GM21786 (cell line): ENCODE measurements around the gene DPEP3.
"Not testable (repeated sequence)": the region's sequence is repeated elsewhere in the genome, so short reads cannot be mapped to it uniquely, and the experiment has no call there.

Experiments used
- ATAC-seq: cut with Tn5 transposase; IDR thresholded peaks from one replicate; pipeline ENCODE4 v1.9.1; 2021; ENCODE audit not compliant: unreplicated experiment

Gene DPEP3

GRCh38 chr16:67994040-67994408 lies 13.7 kb upstream of the DPEP3 start:
- not testable (repeated sequence) for ATAC-seq

DNA sequence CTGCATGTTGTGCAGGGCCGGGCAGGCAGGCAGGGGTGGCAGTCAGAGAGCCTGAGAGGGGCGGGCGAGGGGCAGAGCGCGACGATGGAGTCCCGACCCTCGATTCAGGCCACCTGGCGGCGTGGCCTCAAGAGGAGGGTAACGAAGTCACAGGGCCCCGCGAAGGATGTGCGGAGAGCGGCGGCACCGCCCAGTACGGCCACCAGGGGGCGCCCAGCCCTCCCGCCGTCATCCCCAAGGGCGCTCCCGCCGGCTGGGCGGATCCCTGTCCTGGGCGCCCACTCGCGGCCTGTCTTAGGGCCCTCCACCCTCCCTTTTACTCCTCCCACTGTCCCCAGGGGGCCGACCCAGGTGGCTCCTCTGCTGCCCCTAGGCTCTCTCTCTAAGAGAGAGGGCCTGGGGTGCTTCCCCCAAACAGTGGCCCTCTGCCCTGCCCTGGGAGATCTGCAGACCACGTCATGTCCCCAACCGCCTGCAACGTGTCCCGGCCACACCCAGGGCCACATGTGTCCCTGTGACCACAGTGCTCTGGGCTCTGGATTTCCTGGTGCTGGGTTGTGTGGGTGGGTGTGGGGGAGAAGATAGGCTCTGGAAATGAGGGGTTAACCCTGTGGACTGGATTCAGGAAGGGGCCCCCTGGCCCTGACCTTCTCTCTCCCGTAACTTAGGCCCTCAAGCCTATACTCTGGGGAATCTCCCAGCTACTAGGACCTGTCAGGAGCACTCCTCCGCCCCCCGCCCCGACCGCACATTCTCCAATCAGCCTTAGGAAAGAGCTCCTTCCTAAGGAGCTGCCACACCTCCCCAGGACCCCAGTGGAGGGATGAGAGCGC lies 13.1 kb upstream of the DPEP3 start:
- peak; percentile 73 for ATAC-seq

- ATAC-seq = no peak
Observed at GRCh38 chr16:67992661-67993206, 12.4 kb upstream of the DPEP3 start.

DNA sequence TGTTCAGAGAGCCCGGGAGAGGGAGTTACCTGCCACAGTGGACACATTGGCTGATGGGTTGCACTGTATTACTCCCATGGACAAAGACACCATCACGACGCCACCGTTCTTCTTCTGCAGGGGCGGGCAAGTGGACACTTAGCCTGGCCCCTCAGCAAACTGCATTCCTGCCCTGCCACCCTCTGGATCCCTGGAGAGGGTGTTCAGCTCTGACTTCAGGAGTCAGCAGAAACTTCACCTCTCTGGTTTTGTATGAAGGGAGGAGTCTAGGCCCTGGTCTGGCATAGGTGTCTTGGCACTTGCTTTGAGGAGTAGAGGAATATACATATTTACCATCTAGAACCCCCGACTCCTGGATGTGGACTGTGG lies 9.7 kb upstream of the DPEP3 start:
- no peak for ATAC-seq

GRCh38 chr16:67989322-67990017 lies 9.2 kb upstream of the DPEP3 start:
- ATAC-seq = peak; percentile 26

DNA sequence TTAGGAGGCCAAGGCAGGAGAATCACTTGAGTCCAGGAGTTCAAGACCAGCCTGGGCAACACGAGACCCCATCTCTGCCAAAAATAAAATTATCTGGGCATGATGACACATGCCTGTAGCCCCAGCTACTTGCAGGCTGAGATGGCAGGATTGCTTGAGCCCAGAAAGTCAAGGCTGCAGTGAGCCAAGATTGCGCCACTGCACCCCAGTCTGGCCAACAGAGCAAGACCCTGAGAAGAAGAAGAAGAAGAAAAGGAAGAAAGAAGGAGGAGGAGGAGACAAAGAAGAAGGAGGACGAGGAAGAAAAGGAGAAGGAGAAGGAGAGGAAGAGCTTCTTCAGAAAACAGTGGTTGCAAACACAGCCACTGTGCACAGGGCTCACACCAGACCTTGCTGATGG lies 8.4 kb upstream of the DPEP3 start:
- no peak for ATAC-seq

DNA sequence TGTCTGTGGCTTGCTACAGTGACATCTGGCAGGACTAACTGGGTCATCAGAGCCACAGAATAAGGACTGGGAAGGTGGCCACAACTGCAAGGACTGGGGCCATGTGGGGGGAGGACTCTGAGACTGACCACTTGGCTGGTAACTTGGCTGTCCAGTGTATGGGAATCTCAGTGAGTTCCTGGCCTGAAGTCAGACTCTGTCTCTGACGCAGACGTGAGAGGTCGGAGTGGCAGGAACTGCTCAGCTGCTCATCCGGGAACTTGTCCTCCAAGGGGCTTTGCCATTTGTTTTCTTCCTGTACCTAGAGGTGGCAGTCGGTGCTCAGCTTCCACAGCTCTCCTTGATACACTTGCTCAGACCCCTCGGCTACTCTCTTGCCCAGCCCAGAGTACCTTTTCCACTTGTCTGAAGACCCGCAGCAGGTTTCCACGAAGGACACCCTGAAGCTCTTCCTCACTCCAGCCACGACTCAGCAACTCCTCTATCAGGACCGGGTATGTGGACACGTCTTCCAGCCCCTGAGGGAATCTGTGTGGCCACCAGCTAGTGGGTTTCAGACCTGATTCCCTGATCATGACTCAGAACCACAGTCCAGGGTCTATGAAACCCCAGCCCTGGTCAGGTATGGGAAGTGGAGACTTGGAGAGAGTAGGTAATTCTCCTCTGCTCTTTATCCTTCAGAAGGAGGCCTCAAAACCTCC lies 7.3 kb upstream of the DPEP3 start:
- ATAC-seq = no peak

DNA sequence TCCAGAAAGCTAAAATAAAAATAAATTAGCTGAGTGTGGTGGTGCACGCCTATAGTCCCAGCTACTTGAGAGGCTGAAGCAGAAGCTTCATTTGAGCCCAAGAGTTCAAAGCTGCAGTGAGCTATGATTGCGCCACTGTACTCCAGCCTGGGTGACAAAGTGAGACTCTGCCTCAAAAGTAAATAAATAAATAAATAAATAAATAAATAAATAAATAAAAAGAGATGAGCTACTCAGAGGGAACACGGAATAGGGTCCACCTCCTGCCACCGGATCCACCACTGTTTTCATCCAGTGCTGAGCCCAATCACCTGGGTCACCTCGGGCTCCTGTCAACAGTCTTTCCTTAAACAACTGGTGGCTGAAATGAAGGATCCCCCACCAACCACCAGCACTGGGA lies 6.7 kb upstream of the DPEP3 start:
- no peak for ATAC-seq

- no peak for ATAC-seq
Observed at GRCh38 chr16:67982011-67982696, 1.9 kb upstream of the DPEP3 start.

DNA sequence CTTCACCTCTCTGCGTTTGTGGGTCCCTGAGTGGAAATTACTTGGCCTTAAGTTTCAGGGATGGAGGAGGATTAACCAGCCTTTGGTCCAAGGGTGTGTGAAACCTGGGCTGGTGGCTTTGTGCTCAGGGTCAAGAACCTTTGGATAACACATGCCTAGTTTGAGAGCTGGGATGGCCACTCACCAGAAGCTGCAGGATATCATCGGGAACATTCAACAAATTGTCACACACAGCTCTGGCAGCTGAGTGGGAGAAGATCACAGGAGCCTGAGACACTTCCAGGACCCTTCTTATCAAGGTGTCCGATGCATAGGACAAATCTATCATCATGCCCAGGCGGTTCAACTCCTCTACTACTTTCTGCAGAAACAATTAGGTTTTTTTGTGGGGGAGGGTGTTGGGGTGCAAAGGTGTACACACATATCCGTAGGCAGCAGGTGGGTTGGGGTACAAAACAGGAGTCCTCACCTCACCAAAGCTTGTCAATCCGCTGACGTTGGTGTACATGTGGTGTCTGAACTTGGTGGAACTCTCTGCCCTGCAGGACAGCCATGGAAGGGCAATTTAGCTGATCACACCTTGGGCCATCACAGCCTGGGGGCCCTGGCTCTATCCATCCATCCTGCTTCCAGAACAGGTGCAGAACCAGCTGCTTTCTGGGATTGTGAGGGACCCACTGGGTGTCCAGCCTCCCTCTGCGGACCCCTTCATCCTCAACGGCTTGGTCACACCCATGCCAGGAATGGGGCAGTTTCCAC lies 2.7 kb downstream of the DPEP3 start:
- ATAC-seq = no peak

GRCh38 chr16:67977005-67977404 lies 3.3 kb downstream of the DPEP3 start:
- no peak for ATAC-seq

- no peak for ATAC-seq
Observed at GRCh38 chr16:67976205-67976604, 4.1 kb downstream of the DPEP3 start.

DNA sequence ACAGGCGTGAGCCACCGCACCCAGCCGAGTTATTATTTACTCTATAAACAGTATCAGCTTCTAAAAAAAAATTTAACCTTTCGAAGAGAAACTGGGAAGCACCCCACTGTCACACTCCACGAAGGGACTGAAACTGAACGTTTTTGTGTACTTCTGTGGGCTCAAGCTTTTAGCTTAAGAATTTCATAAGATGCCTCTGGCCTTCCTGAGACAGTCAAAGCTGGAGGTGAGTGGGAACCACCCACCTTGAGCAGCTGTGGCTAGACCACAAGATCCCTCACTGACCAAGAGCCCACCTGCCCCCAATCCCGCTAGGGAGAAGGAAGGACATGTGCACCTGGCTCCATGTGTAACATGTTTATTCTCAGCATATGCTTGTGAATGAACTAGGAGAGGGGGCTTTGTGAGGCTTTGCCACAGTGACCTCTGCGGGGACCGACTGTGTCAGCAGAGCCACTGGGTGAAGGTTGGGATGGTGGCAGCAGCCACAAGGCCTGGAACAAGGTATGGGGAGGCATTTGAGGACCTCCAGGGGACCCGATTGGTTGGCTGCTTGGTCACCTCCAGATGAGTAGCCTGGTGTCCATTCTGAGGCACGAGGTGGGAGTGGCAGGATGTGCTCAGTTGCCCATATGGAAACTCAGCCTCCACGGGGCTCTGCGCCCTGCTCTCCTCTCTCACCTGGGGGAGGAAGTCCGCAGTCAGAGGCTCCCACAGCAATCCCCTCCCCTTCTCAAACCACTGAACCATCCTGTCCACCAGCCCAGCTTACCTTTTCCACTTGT lies 4.8 kb downstream of the DPEP3 start:
- no peak for ATAC-seq

DNA sequence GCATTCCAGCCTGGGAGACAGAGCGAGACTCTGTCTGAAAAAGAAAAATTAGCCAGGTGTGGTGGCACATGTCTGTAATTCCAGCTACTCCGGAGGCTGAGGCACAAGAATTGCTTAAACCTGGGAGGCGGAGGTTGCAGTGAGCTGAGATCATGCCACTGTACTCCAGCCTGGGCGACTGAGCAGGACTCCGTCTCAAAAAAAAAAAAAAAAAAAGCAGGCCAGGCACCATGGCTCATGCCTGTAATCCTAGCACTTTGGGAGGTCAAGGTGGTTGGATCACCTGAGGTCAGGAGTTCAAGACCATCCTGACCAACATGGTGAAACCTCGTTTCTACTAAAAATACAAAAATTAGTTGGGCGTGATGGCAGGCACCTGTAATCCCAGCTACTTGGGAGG lies 8.0 kb downstream of the DPEP3 start:
- ATAC-seq = not testable (repeated sequence)

- ATAC-seq = no peak
Observed at GRCh38 chr16:67971111-67971510, 9.2 kb downstream of the DPEP3 start.

- ATAC-seq = no peak
Observed at GRCh38 chr16:67969254-67970039, 10.9 kb downstream of the DPEP3 start.

DNA sequence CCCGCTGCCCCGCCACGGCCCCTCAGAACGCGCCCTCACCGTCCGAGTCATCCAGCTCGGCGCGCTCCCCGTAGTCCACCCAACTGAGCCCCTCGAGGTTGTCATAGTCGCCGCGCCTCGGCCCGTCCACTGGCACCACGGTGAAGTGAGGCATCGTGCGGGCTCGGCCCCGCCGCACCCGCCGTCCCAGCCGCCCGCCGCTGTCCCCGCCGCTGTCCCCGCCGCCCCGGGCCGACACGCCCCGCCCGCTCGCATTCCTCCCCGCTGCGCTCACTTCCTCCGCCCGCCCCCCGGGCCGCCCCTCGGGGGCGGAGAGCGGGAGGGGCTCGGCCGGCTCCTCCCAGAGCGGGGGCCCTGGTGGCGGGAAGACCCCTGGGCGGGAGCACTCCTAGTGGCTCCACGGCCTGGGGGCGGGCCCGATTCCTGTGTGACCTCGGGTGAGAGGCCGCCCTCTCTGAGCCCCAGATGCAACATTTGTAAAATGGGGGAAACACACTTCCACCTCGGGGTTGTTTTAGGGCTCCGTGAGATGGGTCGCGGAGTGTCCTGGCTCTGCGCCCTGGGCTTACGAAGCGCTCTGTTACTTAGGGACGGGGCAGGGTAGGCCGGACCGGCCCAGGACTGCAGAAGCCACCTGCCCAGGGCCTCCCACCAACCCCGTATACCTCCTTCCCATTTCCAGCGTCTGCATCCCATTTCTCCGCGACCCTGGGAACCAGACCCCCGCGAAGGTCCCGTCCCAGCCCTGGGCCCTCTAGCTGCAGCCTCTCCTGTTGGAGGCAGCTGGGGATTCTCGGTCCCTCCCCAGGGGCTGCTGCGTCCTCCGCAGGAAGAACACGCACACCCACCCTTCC lies 11.7 kb downstream of the DPEP3 start, which contains the start of gene SLC12A4:
TSS of gene SLC12A4 (minus strand) at position 238 of the 854 bp plus-strand sequence. CDS start at position 154, 84 bp downstream.
- ATAC-seq = peak; percentile 69

- ATAC-seq = peak; percentile 17
Observed at GRCh38 chr16:67967958-67968399, 12.3 kb downstream of the DPEP3 start.
